HepG2 (cell line): Measurements from ENCODE around the gene PDIA2. TPM values are rescaled to one million over a fixed set of nuclear protein-coding genes. Genes with fewer than 3 reads are reported as not detected.

ENCODE experiments used
- ARNTL ChIP-seq: sonication (generic); formaldehyde crosslinking; IDR thresholded peaks from 2 replicates; pipeline ENCODE4 v1.4.0; 2020; ENCODE audit warnings: mild to moderate bottlenecking, missing genetic modification reagents
- CENPT ChIP-seq: sonication (generic); formaldehyde crosslinking; IDR thresholded peaks from 2 replicates; pipeline ENCODE4 v1.8.0; 2022; ENCODE audit warnings: low read depth, mild to moderate bottlenecking, moderate library complexity, missing genetic modification reagents
- EP300 ChIP-seq, 3 experiments: sonication (generic) in 1 of 3; formaldehyde crosslinking in 1 of 3; IDR thresholded peaks; 2 replicates each; pipeline versions ENCODE4 v1.5.1 to v1.6.1; 2011 to 2020; ENCODE audit warnings: low read depth in 2 of 3, low read length in 2 of 3, borderline replicate concordance in 1 of 3, improper control_type of control experiment in 1 of 3, mild to moderate bottlenecking in 1 of 3, missing genetic modification reagents in 1 of 3, moderate library complexity in 1 of 3
- GTF3A ChIP-seq: sonication (generic); formaldehyde crosslinking; conservative IDR thresholded peaks from 2 replicates; pipeline ENCODE4 v1.4.0; 2020; ENCODE audit warnings: mild to moderate bottlenecking, missing genetic modification reagents
- MATR3 ChIP-seq: sonication (generic); formaldehyde crosslinking; IDR thresholded peaks from 2 replicates; pipeline ENCODE4 v1.4.0; 2020; ENCODE audit warnings: missing genetic modification reagents
- MAX ChIP-seq: IDR thresholded peaks from 2 replicates; pipeline ENCODE4 v1.6.1; 2012; ENCODE audit warnings: inconsistent platforms
- MAZ ChIP-seq, 2 experiments: sonication (generic) in 1 of 2; formaldehyde crosslinking in 1 of 2; IDR thresholded peaks; 2 replicates each; pipeline versions ENCODE4 v1.5.0 to v1.6.1; 2012 to 2020; ENCODE audit warnings: low read depth in 2 of 2, mild to moderate bottlenecking in 2 of 2, borderline replicate concordance in 1 of 2, improper control_type of control experiment in 1 of 2, low read length in 1 of 2, missing genetic modification reagents in 1 of 2, moderate library complexity in 1 of 2
- MTF2 ChIP-seq: sonication (generic); formaldehyde crosslinking; IDR thresholded peaks from 2 replicates; pipeline ENCODE4 v1.5.0; 2020; ENCODE audit warnings: missing genetic modification reagents, borderline replicate concordance
- NCOA5 ChIP-seq: sonication (generic); formaldehyde crosslinking; IDR thresholded peaks from 2 replicates; pipeline ENCODE4 v1.4.0; 2020; ENCODE audit warnings: missing genetic modification reagents
- NFAT5 ChIP-seq: sonication (generic); formaldehyde crosslinking; IDR thresholded peaks from 2 replicates; pipeline ENCODE4 v1.4.0; 2020; ENCODE audit warnings: missing genetic modification reagents
- SALL2 ChIP-seq: sonication (generic); formaldehyde crosslinking; IDR thresholded peaks from 2 replicates; pipeline ENCODE4 v1.8.1; 2023; ENCODE audit warnings: mild to moderate bottlenecking, missing genetic modification reagents, inconsistent platforms
- TFDP2 ChIP-seq: sonication (generic); formaldehyde crosslinking; IDR thresholded peaks from 2 replicates; pipeline ENCODE4 v1.4.0; 2020; ENCODE audit warnings: missing genetic modification reagents
- THYN1 ChIP-seq: sonication (generic); formaldehyde crosslinking; IDR thresholded peaks from 2 replicates; pipeline ENCODE4 v1.8.1; 2023; ENCODE audit warnings: low read depth, mild to moderate bottlenecking, moderate library complexity, missing genetic modification reagents, borderline replicate concordance
- TMF1 ChIP-seq: sonication (generic); formaldehyde crosslinking; IDR thresholded peaks from 2 replicates; pipeline ENCODE4 v1.8.1; 2022; ENCODE audit warnings: low read depth, missing genetic modification reagents
- ZNF567 ChIP-seq: sonication (generic); formaldehyde crosslinking; IDR thresholded peaks from 2 replicates; pipeline ENCODE4 v1.8.1; 2023; ENCODE audit warnings: mild to moderate bottlenecking, missing genetic modification reagents, borderline replicate concordance
- ZNF710 ChIP-seq: sonication (generic); formaldehyde crosslinking; IDR thresholded peaks from 2 replicates; pipeline ENCODE4 v1.5.0; 2020; ENCODE audit warnings: mild to moderate bottlenecking, missing genetic modification reagents, borderline replicate concordance
- ZSCAN20 ChIP-seq: sonication (generic); formaldehyde crosslinking; IDR thresholded peaks from 2 replicates; pipeline ENCODE4 v1.4.0; 2020; ENCODE audit warnings: missing genetic modification reagents, mild to moderate bottlenecking, borderline replicate concordance
- polyA plus RNA-seq, 8 experiments: library from polyadenylated mRNA; depleted of rRNA in 3 of 8; stranded (reverse) in 7 of 8; unstranded in 1 of 8; fragments of >200 nt; fragmentation: Illumina TruSeq in 4 of 8; extraction: Trizol in 4 of 8; gene quantifications; 2 replicates each; pipeline versions ENCODE4 v1.2.1 to v1.2.3, GENCODE V29; 2011 to 2016; ENCODE audit warnings: low read depth in 4 of 8, missing spikeins in 1 of 8, mixed read lengths in 1 of 8; ENCODE audit not compliant: insufficient read depth in 1 of 8
- total RNA-seq, 5 experiments: library from RNA; depleted of rRNA; stranded (reverse); fragments of >200 nt; fragmentation: Illumina TruSeq; extraction: Trizol; gene quantifications; 2 replicates each; pipeline ENCODE4 v1.2.3, GENCODE V29; 2016; ENCODE audit warnings: low read depth in 1 of 5

Gene PDIA2
- total and polyA plus RNA-seq, 2 of the 13 experiments (the other 11 are each of a cell fraction or from before 2014, with no cell fraction given): 0.35 to 1.9 TPM

GRCh38 chr16:234468-235305 is 48.3 kb upstream of the PDIA2 start, which contains the start of gene FAM234A (continued):
- TF ChIP-seq ZSCAN20 (CRISPR knock-in tag): 0 out of 2 replicates have a peak, but pooled peaks have one; percentile 71
- TF ChIP-seq EP300 (IDR thresholded peaks at IDR 0.05; ENCODE audit: low read depth in 2 of 2, low read length in 2 of 2): 0 out of 4 replicates have a peak, but pooled peaks of 1 of the 2 experiments have one; percentile 6
- TF ChIP-seq EP300 (CRISPR knock-in tag; IDR thresholded peaks at IDR 0.05; ENCODE audit: borderline replicate concordance): peak; percentile 14; the same call in 1 of the 2 replicates
- TF ChIP-seq MTF2 (CRISPR knock-in tag): no peak
- peak; percentile 39; the same call in 1 of the 2 replicates for TF ChIP-seq ZNF710 (CRISPR knock-in tag)
- no peak for TF ChIP-seq THYN1 (CRISPR knock-in tag)
- TF ChIP-seq MATR3: no peak
- TF ChIP-seq MAX: peak; percentile 64
- TF ChIP-seq NCOA5 (CRISPR knock-in tag): no peak
- no peak for TF ChIP-seq ARNTL (CRISPR knock-in tag)
- no peak; the same call in 1 of the 2 replicates for TF ChIP-seq SALL2 (CRISPR knock-in tag)
- no peak for TF ChIP-seq CENPT (CRISPR knock-in tag)
- no peak for TF ChIP-seq NFAT5
- TF ChIP-seq GTF3A (CRISPR knock-in tag): no peak
- TF ChIP-seq TMF1: no peak
- TF ChIP-seq MAZ (IDR thresholded peaks at IDR 0.05; ENCODE audit: borderline replicate concordance, low read depth, low read length): peak; percentile 70; the same call in 1 of the 2 replicates
- peak; percentile 71 for TF ChIP-seq MAZ (CRISPR knock-in tag; IDR thresholded peaks at IDR 0.05; ENCODE audit: low read depth)
- TF ChIP-seq TFDP2 (CRISPR knock-in tag): peak; percentile 79
- no peak for TF ChIP-seq ZNF567
